Activated CD4-positive, alpha-beta memory T cell treated with anti-CD3 and anti-CD28 coated beads for 36 hours (primary cell): ENCODE data around the gene UNC45A. TPM values are rescaled to one million over a fixed set of nuclear protein-coding genes. Genes with fewer than 3 reads are reported as not detected.

Experiments
- CTCF ChIA-PET: fragments of 350-600 bp; sonication (Branson Sonifier 250); formaldehyde crosslinking; loops from one replicate; lab custom pipeline; 2021; ENCODE audit warnings: antibody characterized with exemption, inconsistent platforms; lab: Charles Lee
- POLR2A ChIA-PET: fragments of 350-600 bp; sonication (Branson Sonifier 250); formaldehyde crosslinking; loops from one replicate; lab custom pipeline; 2021; ENCODE audit warnings: antibody characterized with exemption; lab: Charles Lee
- DNase-seq: peaks from one replicate; pipeline ENCODE4 v3.0.0-alpha.2; 2020
- H3K27ac Mint-ChIP-seq: one replicate; pipeline ENCODE4 v1.8.0; 2021; ENCODE audit warnings: mixed read lengths
- H3K27me3 Mint-ChIP-seq: one replicate; pipeline ENCODE4 v1.8.0; 2021; ENCODE audit warnings: mixed read lengths
- H3K36me3 Mint-ChIP-seq: one replicate; pipeline ENCODE4 v1.8.0; 2021; ENCODE audit warnings: mixed read lengths
- H3K4me1 Mint-ChIP-seq: one replicate; pipeline ENCODE4 v1.8.0; 2021; ENCODE audit warnings: low read depth, mixed read lengths
- H3K4me3 Mint-ChIP-seq: one replicate; pipeline ENCODE4 v1.8.0; 2021; ENCODE audit warnings: mild to moderate bottlenecking, mixed read lengths
- H3K9me3 Mint-ChIP-seq: one replicate; pipeline ENCODE4 v1.8.0; 2021; ENCODE audit warnings: mixed read lengths
- intact Hi-C: fragments of 100-400 bp; cut with micrococcal nuclease; formaldehyde crosslinking; loops from one replicate; pipeline ENCODE4 v1.15.1; 2023
- total RNA-seq, 2 experiments: library from RNA; stranded (reverse); gene quantifications; one replicate each; pipeline ENCODE4 v1.2.3, GENCODE V29; 2021

Gene UNC45A
- 10 to 100 TPM; 71.1 to 74.3 TPM for total RNA-seq

GRCh38 chr15:90934949-90935751 is at the start of gene UNC45A:
UNC45A (plus strand) TSS chr15:90935285; CDS start chr15:90935325, 40 bp downstream.
- Mint-ChIP-seq H3K27ac (peak within 1 kb of the TSS; percentile 82), H3K9me3 (no peaks in the 10 kb centered on the region), H3K4me3 (peak within 1 kb of the TSS; percentile 84), H3K27me3 (no peaks in the 10 kb centered on the region), H3K4me1 (peaks cover 36% of the 10 kb centered on the region), H3K36me3 (peaks cover 23% of the 10 kb centered on the region)
- ChIA-PET CTCF (interaction anchor here (0.6 to 9.4 kb wide), 20 partner anchors 7 to 675 kb away, joined by 3 to 231 read pairs (median 6); partner anchors contain the start of genes BLM, FES, MAN2A2 and RCCD1), POLR2A (interaction anchor here (0.7 to 7.7 kb wide), 10 partner anchors 10 to 1042 kb away, joined by 3 to 82 read pairs (median 4); partner anchors contain the start of genes AP3S2, BLM, CIB1 and GDPGP1)
- DNase-seq: peak; percentile 95
- intact Hi-C loops: loop anchor here (1.0 to 10.0 kb wide), 11 partner anchors 12 to 1040 kb away; partner anchors contain the start of genes AP3S2, BLM, CIB1 and GDPGP1

- Mint-ChIP-seq H3K9me3 (no peaks in the 10 kb centered on the region), H3K4me3 (peak overlapping the region; percentile 26), H3K27ac (peak overlapping the region; percentile 74), H3K27me3 (peaks cover 6% of the 10 kb centered on the region), H3K4me1 (peaks cover 20% of the 10 kb centered on the region), H3K36me3 (peaks cover 9% of the 10 kb centered on the region)
- intact Hi-C loops: loop anchor here (1.0 to 10.0 kb wide), 3 partner anchors 168 to 561 kb away; partner anchors contain the start of gene BLM
- ChIA-PET POLR2A (interaction anchor here (0.7 to 2.9 kb wide), 6 partner anchors 12 to 238 kb away, joined by 3 to 14 read pairs (median 4); partner anchors contain the start of gene BLM), CTCF (interaction anchor here (0.6 to 4.4 kb wide), 68 partner anchors 9 to 593 kb away, joined by 3 to 65 read pairs (median 4); partner anchors contain the start of genes BLM, HDDC3, MAN2A2 and UNC45A)
- DNase-seq: peak; percentile 86
These were observed 49.4 kb upstream of the UNC45A start for GRCh38 chr15:90885432-90886290.

GRCh38 chr15:90886291-90886614 is 48.8 kb upstream of the UNC45A start:
- CTCF ChIA-PET: interaction anchor here (0.6 to 4.4 kb wide), 62 partner anchors 9 to 566 kb away, joined by 3 to 65 read pairs (median 5); partner anchors contain the start of genes BLM, HDDC3, MAN2A2 and UNC45A
- no peak overlapping the region for H3K27ac Mint-ChIP-seq
- DNase-seq: no peak

GRCh38 chr15:90887037-90887481 is 48.0 kb upstream of the UNC45A start:
- Mint-ChIP-seq H3K9me3 (no peaks in the 10 kb centered on the region), H3K4me3 (no peak overlapping the region), H3K36me3 (peaks cover 4% of the 10 kb centered on the region), H3K4me1 (peaks cover 20% of the 10 kb centered on the region), H3K27ac (no peak overlapping the region), H3K27me3 (peaks cover 6% of the 10 kb centered on the region)
- intact Hi-C loops: loop anchor here (5.0 to 10.0 kb wide), 2 partner anchors 170 to 562 kb away; partner anchors contain the start of gene BLM
- CTCF ChIA-PET: interaction anchor here (1.0 to 4.4 kb wide), 18 partner anchors 11 to 567 kb away, joined by 3 to 65 read pairs (median 7); partner anchors contain the start of genes BLM, HDDC3, MAN2A2 and UNC45A
- POLR2A ChIA-PET: interaction anchor here (0.5 kb wide), 2 partner anchors 16 to 167 kb away, joined by 3 read pairs; no protein-coding TSS in a partner anchor
- DNase-seq: no peak

More at GRCh38 chr15:90886291-90886614, 48.8 kb upstream of the UNC45A start:
- Mint-ChIP-seq H3K9me3 (no peaks in the 10 kb centered on the region), H3K4me1 (peaks cover 20% of the 10 kb centered on the region), H3K4me3 (peak overlapping the region; percentile 26), H3K27me3 (peaks cover 6% of the 10 kb centered on the region), H3K36me3 (peaks cover 9% of the 10 kb centered on the region)
- POLR2A ChIA-PET: interaction anchor here (1.1 to 2.9 kb wide), 4 partner anchors 12 to 169 kb away, joined by 3 to 14 read pairs (median 4); partner anchors contain the start of gene BLM
- intact Hi-C loops: loop anchor here (1.0 to 10.0 kb wide), 3 partner anchors 169 to 561 kb away; partner anchors contain the start of gene BLM

GRCh38 chr15:90889313-90889730 is 45.8 kb upstream of the UNC45A start:
- intact Hi-C loops: loop anchor here (5.0 to 10.0 kb wide), 2 partner anchors 172 to 565 kb away; partner anchors contain the start of gene BLM
- no peak overlapping the region for H3K4me3 Mint-ChIP-seq
- no peaks in the 10 kb centered on the region for H3K9me3 Mint-ChIP-seq
- POLR2A ChIA-PET: interaction anchor here (0.5 to 0.6 kb wide), 2 partner anchors 25 to 596 kb away, joined by 3 read pairs; no protein-coding TSS in a partner anchor
- no peak for DNase-seq
- CTCF ChIA-PET: interaction anchor here (0.8 to 2.2 kb wide), 2 partner anchors 12 to 241 kb away, joined by 4 to 11 read pairs; no protein-coding TSS in a partner anchor
- H3K27ac Mint-ChIP-seq: no peak overlapping the region
- H3K4me1 Mint-ChIP-seq: peaks cover 13% of the 10 kb centered on the region
- peaks cover 6% of the 10 kb centered on the region for H3K27me3 Mint-ChIP-seq
- H3K36me3 Mint-ChIP-seq: peaks cover 4% of the 10 kb centered on the region

GRCh38 chr15:90889736-90890456 is 45.2 kb upstream of the UNC45A start:
- H3K4me1 Mint-ChIP-seq: peaks cover 12% of the 10 kb centered on the region
- ChIA-PET POLR2A (interaction anchor here (0.5 kb wide), 1 partner anchor 597 kb away, joined by 3 read pairs; no protein-coding TSS in a partner anchor), CTCF (interaction anchor here (0.8 to 2.2 kb wide), 3 partner anchors 12 to 242 kb away, joined by 4 to 11 read pairs (median 8); no protein-coding TSS in a partner anchor)
- peaks cover 4% of the 10 kb centered on the region for H3K36me3 Mint-ChIP-seq
- no peak overlapping the region for H3K27ac Mint-ChIP-seq
- no peak overlapping the region for H3K4me3 Mint-ChIP-seq
- intact Hi-C loops: loop anchor here (5.0 to 10.0 kb wide), 2 partner anchors 173 to 565 kb away; partner anchors contain the start of gene BLM
- H3K27me3 Mint-ChIP-seq: peaks cover 5% of the 10 kb centered on the region
- no peaks in the 10 kb centered on the region for H3K9me3 Mint-ChIP-seq
- DNase-seq: no peak

GRCh38 chr15:90890839-90891238 is 44.2 kb upstream of the UNC45A start:
- ChIA-PET CTCF (interaction anchor here (1.5 kb wide), 1 partner anchor 11 kb away, joined by 8 read pairs; no protein-coding TSS in a partner anchor), POLR2A (no interaction called here)
- H3K4me1 Mint-ChIP-seq: peaks cover 3% of the 10 kb centered on the region
- DNase-seq: no peak
- no peak overlapping the region for H3K4me3 Mint-ChIP-seq
- no peak overlapping the region for H3K27ac Mint-ChIP-seq
- peaks cover 4% of the 10 kb centered on the region for H3K36me3 Mint-ChIP-seq
- intact Hi-C loops: no loop called here
- no peaks in the 10 kb centered on the region for H3K9me3 Mint-ChIP-seq
- H3K27me3 Mint-ChIP-seq: peaks cover 2% of the 10 kb centered on the region

- no peaks in the 10 kb centered on the region for H3K4me1 Mint-ChIP-seq
- ChIA-PET CTCF (interaction anchor here (1.5 kb wide), 1 partner anchor 11 kb away, joined by 8 read pairs; no protein-coding TSS in a partner anchor), POLR2A (no interaction called here)
- no peak for DNase-seq
- H3K9me3 Mint-ChIP-seq: no peaks in the 10 kb centered on the region
- no peak overlapping the region for H3K27ac Mint-ChIP-seq
- peaks cover 2% of the 10 kb centered on the region for H3K27me3 Mint-ChIP-seq
- no peak overlapping the region for H3K4me3 Mint-ChIP-seq
- intact Hi-C loops: no loop called here
- H3K36me3 Mint-ChIP-seq: peaks cover 4% of the 10 kb centered on the region
These were observed 43.6 kb upstream of the UNC45A start for GRCh38 chr15:90891346-90891949.

- Mint-ChIP-seq H3K27ac (no peak overlapping the region), H3K27me3 (peaks cover 2% of the 10 kb centered on the region), H3K9me3 (no peaks in the 10 kb centered on the region), H3K36me3 (peaks cover 4% of the 10 kb centered on the region), H3K4me3 (no peak overlapping the region), H3K4me1 (no peaks in the 10 kb centered on the region)
- ChIA-PET CTCF (no interaction called here), POLR2A (no interaction called here)
- DNase-seq: no peak
- intact Hi-C loops: no loop called here
These were observed 43.1 kb upstream of the UNC45A start for GRCh38 chr15:90892023-90892422.
